Measurements from ENCODE around the gene PRDM15.

The PRDM15 gene

DNA sequence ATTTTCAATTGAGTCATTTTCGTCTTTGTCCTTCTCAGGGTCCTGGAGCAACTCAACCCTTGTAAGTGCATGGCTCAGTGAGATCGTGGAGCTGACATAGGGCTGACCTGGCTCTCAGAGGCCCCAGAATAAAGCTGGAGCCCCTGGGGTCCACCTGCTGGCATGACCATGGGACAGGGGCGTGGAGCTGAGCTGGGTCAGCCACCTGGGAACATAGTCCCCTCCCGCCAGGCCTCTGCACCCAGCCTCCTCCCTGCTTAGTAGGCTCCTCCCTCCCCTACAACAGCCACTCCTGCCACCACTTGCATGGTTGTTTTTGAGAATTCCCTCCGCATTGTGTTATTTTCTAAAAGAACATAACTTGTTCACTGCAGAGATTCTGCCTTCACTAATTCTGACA lies 109.2 kb downstream of the PRDM15 start:
- TF ChIP-seq CTCF (conservative IDR thresholded peaks at IDR 0.05; ENCODE audit: low read depth, low read length): no peak
- H3K4me3 ChIP-seq (ENCODE audit: low read length): no peak overlapping the region
- DNase-seq (ENCODE audit: low read depth): no peak

GRCh38 chr21:41769521-41769920 lies 109.6 kb downstream of the PRDM15 start:
- no peak for TF ChIP-seq CTCF (conservative IDR thresholded peaks at IDR 0.05; ENCODE audit: low read depth, low read length)
- H3K4me3 ChIP-seq (ENCODE audit: low read length): no peak overlapping the region
- DNase-seq (ENCODE audit: low read depth): no peak

DNA sequence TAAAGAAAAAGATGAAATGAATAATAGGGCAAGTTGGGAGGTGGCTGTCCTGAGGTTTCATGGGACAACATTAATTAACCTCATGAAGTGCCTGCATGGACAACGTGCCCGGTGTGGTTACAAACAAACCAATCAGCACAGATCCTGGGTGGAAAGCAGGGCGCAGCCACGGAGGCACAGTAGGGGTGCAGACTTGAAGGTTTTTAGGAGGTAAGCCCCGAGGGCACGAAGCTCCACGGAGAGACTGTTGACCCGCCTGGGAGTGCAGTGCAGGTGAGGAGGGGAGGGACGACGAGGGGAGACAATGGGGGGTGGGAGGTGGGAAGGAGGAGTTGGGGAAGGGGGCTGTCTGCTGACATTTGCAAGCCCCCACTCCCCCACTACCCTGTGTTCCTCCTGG lies 110.0 kb downstream of the PRDM15 start:
- no peak for DNase-seq (ENCODE audit: low read depth)
- H3K4me3 ChIP-seq (ENCODE audit: low read length): peak overlapping the region; percentile 32
- no peak for TF ChIP-seq CTCF (conservative IDR thresholded peaks at IDR 0.05; ENCODE audit: low read depth, low read length)

GRCh38 chr21:41768437-41769042 lies 110.6 kb downstream of the PRDM15 start:
- TF ChIP-seq CTCF (conservative IDR thresholded peaks at IDR 0.05; ENCODE audit: low read depth, low read length): peak; percentile 68
- peak overlapping the region; percentile 70 for H3K4me3 ChIP-seq (ENCODE audit: low read length)
- peak; percentile 46 for DNase-seq (ENCODE audit: low read depth)

DNA sequence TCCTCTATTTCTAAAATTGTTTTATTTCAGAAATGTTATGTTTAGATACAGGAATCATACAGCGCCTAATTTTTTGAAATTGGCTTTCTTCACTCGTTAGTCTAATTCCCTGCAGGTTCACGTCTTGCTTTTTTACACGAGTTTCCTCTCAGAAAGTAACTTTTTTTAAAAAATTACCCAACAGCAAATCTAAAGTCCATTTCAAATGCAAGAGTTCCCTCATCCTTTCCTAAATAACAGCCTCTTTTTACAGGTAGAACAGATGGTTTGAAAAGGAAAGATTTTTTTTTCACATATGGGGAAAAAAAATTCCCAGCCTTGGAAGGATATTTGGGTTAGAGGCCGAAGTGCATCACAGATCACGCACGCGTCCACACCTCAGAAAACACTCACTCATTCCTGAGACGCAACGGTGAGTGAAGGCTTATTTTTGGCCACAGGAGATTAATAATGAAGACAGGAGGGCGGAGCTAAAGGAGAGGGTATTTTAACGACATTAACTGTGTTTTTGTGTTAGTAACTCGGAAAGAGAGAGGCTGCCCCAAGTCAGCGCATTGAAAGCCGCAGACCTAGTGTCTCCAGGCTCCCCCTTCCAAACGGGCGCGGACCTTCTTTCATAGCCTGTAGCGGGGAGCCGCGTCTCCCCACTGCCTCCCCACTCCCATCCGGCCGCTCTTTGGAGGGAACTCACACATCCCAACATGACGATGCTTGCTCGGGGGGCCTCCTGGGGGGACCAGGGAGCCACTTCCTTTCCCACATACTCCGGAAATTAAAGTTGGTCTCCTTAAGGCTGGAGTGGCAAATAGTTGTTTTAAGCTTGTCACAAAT lies 111.3 kb downstream of the PRDM15 start:
- peak; percentile 43 for DNase-seq (ENCODE audit: low read depth)
- peak overlapping the region; percentile 70 for H3K4me3 ChIP-seq (ENCODE audit: low read length)
- TF ChIP-seq CTCF (conservative IDR thresholded peaks at IDR 0.05; ENCODE audit: low read depth, low read length): no peak

DNA sequence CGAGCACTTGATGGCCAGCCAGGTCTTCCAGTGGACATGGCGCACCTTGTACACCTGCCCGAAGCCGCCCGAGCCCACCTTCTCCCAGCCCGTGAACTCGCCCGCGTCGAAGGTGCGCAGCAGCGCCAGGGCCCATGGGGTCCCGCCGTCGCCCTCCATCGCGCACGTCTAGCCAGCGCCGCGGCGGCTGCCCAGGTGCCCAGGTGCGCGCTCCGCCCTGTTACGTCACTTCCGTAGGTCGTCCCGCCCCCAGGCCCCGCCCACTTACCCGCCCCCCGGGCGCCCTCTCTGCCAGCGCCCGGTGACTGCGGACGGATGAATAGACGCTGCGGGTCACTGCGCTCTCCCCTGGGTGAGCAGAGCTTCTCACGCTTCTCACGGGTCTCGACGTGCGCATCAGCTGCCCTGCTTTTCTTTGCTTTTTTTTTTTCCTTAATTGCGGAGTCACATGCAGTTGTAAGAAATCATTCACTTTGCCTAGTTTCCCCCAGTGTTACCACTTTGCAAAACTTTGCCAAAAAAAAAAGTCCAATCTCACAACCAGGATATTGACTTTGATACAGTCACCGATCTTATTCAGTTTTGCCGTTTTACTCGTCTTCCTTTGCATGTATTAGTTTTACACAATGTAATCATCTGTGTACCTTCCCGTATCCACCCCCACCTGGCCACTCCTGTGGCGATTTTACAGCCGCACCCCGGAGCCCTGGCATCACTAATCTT lies 112.1 kb downstream of the PRDM15 start, which contains the start of gene RIPK4:
Gene RIPK4 (minus strand): TSS at position 170 of the 723 bp plus-strand sequence. CDS start 11 bp downstream, at position 159.
- no peak for TF ChIP-seq CTCF (conservative IDR thresholded peaks at IDR 0.05; ENCODE audit: low read depth, low read length)
- DNase-seq (ENCODE audit: low read depth): peak; percentile 54
- peak within 1 kb of the TSS; percentile 70 for H3K4me3 ChIP-seq (ENCODE audit: low read length)

All from retinal pigment epithelial cell (primary cell).